Astrocyte (in vitro differentiated cells and primary cell): Measurements from ENCODE around the gene DLST. TPM values are rescaled to one million over a fixed set of nuclear protein-coding genes. Genes with fewer than 3 reads are reported as not detected.
A peak's percentile ranks its signal among the peaks of the same experiment; 100 is the strongest.

ENCODE experiments used
- DNase-seq: peaks from one replicate; pipeline ENCODE4 v3.0.0-alpha.2; 2010; ENCODE audit warnings: low read depth
- FAIRE-seq: peaks from 2 replicates; lab custom pipeline; 2011; peaks lifted over from hg19 to GRCh38; lab: Jason Lieb, UNC
- H2AFZ ChIP-seq: 2 replicates; pipeline ENCODE4 v1.6.0; 2012; ENCODE audit warnings: low read depth, low read length, inconsistent platforms
- H3K27ac ChIP-seq: 2 replicates; pipeline ENCODE4 v1.5.1; 2011; ENCODE audit warnings: low read depth, low read length, inconsistent platforms
- H3K27me3 ChIP-seq: 2 replicates; pipeline ENCODE4 v1.6.0; 2011; ENCODE audit warnings: low read length, inconsistent platforms; ENCODE audit not compliant: insufficient read depth
- H3K36me3 ChIP-seq: 2 replicates; pipeline ENCODE4 v1.5.1; 2011; ENCODE audit warnings: low read length, inconsistent platforms; ENCODE audit not compliant: insufficient read depth
- H3K4me1 ChIP-seq: 2 replicates; pipeline ENCODE4 v1.5.1; 2011; ENCODE audit warnings: low read length, inconsistent platforms; ENCODE audit not compliant: insufficient read depth
- H3K4me2 ChIP-seq: 2 replicates; pipeline ENCODE4 v1.6.0; 2012; ENCODE audit warnings: low read length, inconsistent platforms
- H3K4me3 ChIP-seq: 2 replicates; pipeline ENCODE4 v1.5.1; 2011; ENCODE audit warnings: low read depth, mild to moderate bottlenecking, low read length, inconsistent platforms; ENCODE audit not compliant: insufficient read depth
- H3K79me2 ChIP-seq: 2 replicates; pipeline ENCODE4 v1.6.0; 2012; ENCODE audit warnings: mild to moderate bottlenecking, low read length, inconsistent platforms; ENCODE audit not compliant: insufficient read depth
- H3K9ac ChIP-seq: 2 replicates; pipeline ENCODE4 v1.6.0; 2012; ENCODE audit warnings: mild to moderate bottlenecking, low read length, inconsistent platforms
- H3K9me3 ChIP-seq: 2 replicates; pipeline ENCODE4 v1.5.1; 2012; ENCODE audit warnings: low read depth, mild to moderate bottlenecking, low read length, inconsistent platforms; ENCODE audit not compliant: insufficient read depth
- H4K20me1 ChIP-seq: 2 replicates; pipeline ENCODE4 v1.6.0; 2012; ENCODE audit warnings: low read length, inconsistent platforms; ENCODE audit not compliant: insufficient read depth
- H3K27ac Mint-ChIP-seq: one replicate; pipeline ENCODE4 v1.8.0; 2021; ENCODE audit warnings: mild to moderate bottlenecking, mixed read lengths; ENCODE audit not compliant: unreplicated experiment
- H3K27me3 Mint-ChIP-seq: one replicate; pipeline ENCODE4 v1.8.0; 2021; ENCODE audit warnings: low read depth, mixed read lengths; ENCODE audit not compliant: unreplicated experiment
- H3K36me3 Mint-ChIP-seq: one replicate; pipeline ENCODE4 v1.8.0; 2021; ENCODE audit warnings: low read depth, mixed read lengths; ENCODE audit not compliant: unreplicated experiment
- H3K4me1 Mint-ChIP-seq: one replicate; pipeline ENCODE4 v1.8.0; 2021; ENCODE audit warnings: low read depth, mixed read lengths; ENCODE audit not compliant: unreplicated experiment
- H3K4me3 Mint-ChIP-seq: one replicate; pipeline ENCODE4 v1.8.0; 2021; ENCODE audit warnings: mild to moderate bottlenecking, moderate library complexity, mixed read lengths; ENCODE audit not compliant: unreplicated experiment
- H3K9me3 Mint-ChIP-seq: one replicate; pipeline ENCODE4 v1.8.0; 2021; ENCODE audit warnings: mild to moderate bottlenecking, mixed read lengths; ENCODE audit not compliant: unreplicated experiment
- CTCF ChIP-seq: IDR thresholded peaks from 2 replicates; pipeline ENCODE4 v1.5.1; 2011; ENCODE audit warnings: low read depth, mild to moderate bottlenecking, inconsistent platforms, low read length, moderate library complexity; ENCODE audit not compliant: insufficient read depth
- EZH2 ChIP-seq: IDR thresholded peaks from 2 replicates; pipeline ENCODE4 v1.6.1; 2012; ENCODE audit warnings: mild to moderate bottlenecking, low read length, inconsistent platforms; ENCODE audit not compliant: insufficient read depth
- total RNA-seq: library from RNA; stranded (reverse); gene quantifications from 2 replicates; pipeline ENCODE4 v1.2.1, GENCODE V29; 2021

The DLST gene
- total RNA-seq, 1 donor from 2014 or later, result 90.6 TPM

GRCh38 chr14:74906925-74907521 lies 25.3 kb downstream of the DLST start:
- H3K27me3 Mint-ChIP-seq, result no peaks in the 10 kb centered on the region
- H3K36me3 Mint-ChIP-seq, result peaks cover 15% of the 10 kb centered on the region

GRCh38 chr14:74907744-74908143 lies 26.0 kb downstream of the DLST start:
- Histone ChIP-seq H3K4me2 (no peak overlapping the region), H3K79me2 (no peaks in the 10 kb centered on the region), H4K20me1 (peaks cover 10% of the 10 kb centered on the region), H3K4me3 (no peak overlapping the region), H3K36me3 (peaks cover 12% of the 10 kb centered on the region), H3K4me1 (no peaks in the 10 kb centered on the region), H2AFZ (no peak overlapping the region), H3K27me3 (no peaks in the 10 kb centered on the region), H3K27ac (no peak overlapping the region), H3K9me3 (no peaks in the 10 kb centered on the region), H3K9ac (no peak overlapping the region)
- Mint-ChIP-seq H3K4me1 (peaks cover 5% of the 10 kb centered on the region), H3K4me3 (no peak overlapping the region), H3K36me3 (peaks cover 15% of the 10 kb centered on the region), H3K27me3 (no peaks in the 10 kb centered on the region), H3K27ac (no peak overlapping the region), H3K9me3 (no peaks in the 10 kb centered on the region)
- no peak for FAIRE-seq
- DNase-seq, result no peak
- TF ChIP-seq EZH2, result no peak
- no peak for TF ChIP-seq CTCF

More at GRCh38 chr14:74906925-74907521, 25.3 kb downstream of the DLST start:
- Histone ChIP-seq H3K9me3 (no peaks in the 10 kb centered on the region), H4K20me1 (peaks cover 10% of the 10 kb centered on the region), H3K4me3 (no peak overlapping the region), H3K79me2 (no peaks in the 10 kb centered on the region), H3K27me3 (no peaks in the 10 kb centered on the region), H3K27ac (no peak overlapping the region), H3K9ac (no peak overlapping the region), H3K4me1 (no peaks in the 10 kb centered on the region), H3K4me2 (no peak overlapping the region), H3K36me3 (peaks cover 19% of the 10 kb centered on the region), H2AFZ (no peak overlapping the region)
- Mint-ChIP-seq H3K27ac (no peak overlapping the region), H3K4me3 (no peak overlapping the region), H3K4me1 (peaks cover 5% of the 10 kb centered on the region), H3K9me3 (no peaks in the 10 kb centered on the region)
- DNase-seq (no peak), FAIRE-seq (no peak)
- TF ChIP-seq EZH2, result no peak
- TF ChIP-seq CTCF, result peak; percentile 21

- Histone ChIP-seq H3K27ac (no peak overlapping the region), H4K20me1 (peaks cover 10% of the 10 kb centered on the region), H2AFZ (no peak overlapping the region), H3K27me3 (no peaks in the 10 kb centered on the region), H3K4me3 (no peak overlapping the region), H3K36me3 (peaks cover 4% of the 10 kb centered on the region), H3K9me3 (no peaks in the 10 kb centered on the region), H3K79me2 (no peaks in the 10 kb centered on the region), H3K4me1 (no peaks in the 10 kb centered on the region), H3K4me2 (no peak overlapping the region), H3K9ac (no peak overlapping the region)
- peaks cover 2% of the 10 kb centered on the region for H3K4me1 Mint-ChIP-seq
- H3K36me3 Mint-ChIP-seq, result peaks cover 8% of the 10 kb centered on the region
- FAIRE-seq (no peak), DNase-seq (no peak)
- H3K27me3 Mint-ChIP-seq, result no peaks in the 10 kb centered on the region
- no peak overlapping the region for H3K27ac Mint-ChIP-seq
- no peak overlapping the region for H3K4me3 Mint-ChIP-seq
- no peak for TF ChIP-seq EZH2
- no peak for TF ChIP-seq CTCF
- H3K9me3 Mint-ChIP-seq, result no peaks in the 10 kb centered on the region
Measured at GRCh38 chr14:74908861-74909341, 27.2 kb downstream of the DLST start.
